Mucosa of descending colon (tissue), 3 donors: ENCODE measurements around the gene TULP4. TPM values are rescaled to one million over a fixed set of nuclear protein-coding genes. Genes with fewer than 3 reads are reported as not detected.
"Not testable (repeated sequence)": the region's sequence is repeated elsewhere in the genome, so short reads cannot be mapped to it uniquely, and the experiment has no call there.

Experiments
- ATAC-seq: fragments of 200-7000 bp; cut with Tn5 transposase; one replicate; pipeline ENCODE4 v1.9.1; 2020; ENCODE audit warnings: mild to moderate bottlenecking, moderate library complexity
- DNase-seq, 3 donors: peaks; one replicate each; pipeline ENCODE4 v3.0.0-alpha.2; 2020
- H3K36me3 ChIP-seq: fragments of 200-600 bp; one replicate; pipeline ENCODE4 v1.8.0; 2021; ENCODE audit warnings: low read depth, mild to moderate bottlenecking
- H3K4me1 ChIP-seq: fragments of 200-600 bp; one replicate; pipeline ENCODE4 v1.8.0; 2021; ENCODE audit warnings: low read depth, mild to moderate bottlenecking
- H3K4me3 ChIP-seq: fragments of 200-600 bp; one replicate; pipeline ENCODE4 v1.8.0; 2021; ENCODE audit warnings: mild to moderate bottlenecking
- H3K9me3 ChIP-seq: fragments of 200-600 bp; one replicate; pipeline ENCODE4 v1.8.0; 2021; ENCODE audit warnings: mild to moderate bottlenecking
- intact Hi-C, 2 donors: fragments of 100-400 bp; cut with DNase I in 1 of 2; cut with micrococcal nuclease in 1 of 2; formaldehyde crosslinking; loops; one replicate each; pipeline versions ENCODE4 v1.11.0 to v1.11.1; 2022; cut with DNase I, micrococcal nuclease
- total RNA-seq, 3 donors: library from RNA; stranded (reverse); fragmentation: NEBNext Ultra II Directional in 2 of 3; extraction: Animal tissue kit (Norgen Biotek cat#: 25700) in 2 of 3; gene quantifications; one replicate each; pipeline versions ENCODE4 v1.2.1 to v1.2.4, GENCODE V29; 2021 to 2023
- TF ChIP-seq, protein P1 (sequence below): fragments of 200-600 bp; IDR thresholded peaks from one replicate; pipeline ENCODE4 v1.8.0; 2022; ENCODE audit warnings: antibody characterized with exemption, mild to moderate bottlenecking
- donor health status: DM: no; HTN: no; CAD: no; lungs with moderate emphysema.
- donor health status: DM: no; HTN: no; CAD: no.
- donor health status: DM: no; HTN: yes; CAD: no.

The TULP4 gene
- total RNA-seq, 3 donors from 2014 or later: 70.4 to 122 (median 83.6) TPM

DNA sequence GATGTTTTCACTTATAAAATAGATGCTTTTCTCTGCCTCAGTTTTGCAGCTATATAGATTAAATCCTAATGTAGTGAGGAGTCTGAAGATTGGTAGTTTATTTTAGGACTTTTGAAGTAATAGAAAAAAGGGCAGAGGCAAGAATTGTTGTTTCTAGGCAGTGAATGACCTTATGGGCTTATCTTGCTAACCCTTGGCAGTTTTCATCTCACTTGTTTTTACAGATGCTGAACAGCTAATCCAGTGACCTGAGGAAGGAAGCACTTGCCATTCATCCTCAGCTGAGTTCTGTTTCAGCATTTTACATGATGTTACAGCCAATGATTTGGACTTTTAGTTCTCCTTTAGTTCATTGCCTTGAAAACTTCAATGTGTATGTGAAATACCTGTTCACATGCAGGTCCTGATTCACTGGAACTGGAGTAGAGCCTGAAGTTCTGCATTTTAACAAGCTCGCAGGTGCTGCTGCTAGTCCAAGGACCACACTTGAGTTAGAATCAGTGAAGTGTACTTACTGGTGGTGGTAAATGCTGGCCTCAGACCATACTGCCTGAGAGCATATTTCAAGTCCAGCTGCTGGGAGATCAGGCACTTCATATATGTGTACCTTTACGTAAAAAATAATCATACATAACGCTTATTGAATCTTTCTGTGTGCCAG, 86.9 kb downstream of the TULP4 start:
- DNase-seq (no peak), ATAC-seq (no peak)
- Histone ChIP-seq H3K4me1 (no peaks in the 10 kb centered on the region), H3K4me3 (no peak overlapping the region), H3K9me3 (no peaks in the 10 kb centered on the region), H3K36me3 (no peaks in the 10 kb centered on the region)
- intact Hi-C loops: no loop called here
- TF ChIP-seq, protein P1, sequence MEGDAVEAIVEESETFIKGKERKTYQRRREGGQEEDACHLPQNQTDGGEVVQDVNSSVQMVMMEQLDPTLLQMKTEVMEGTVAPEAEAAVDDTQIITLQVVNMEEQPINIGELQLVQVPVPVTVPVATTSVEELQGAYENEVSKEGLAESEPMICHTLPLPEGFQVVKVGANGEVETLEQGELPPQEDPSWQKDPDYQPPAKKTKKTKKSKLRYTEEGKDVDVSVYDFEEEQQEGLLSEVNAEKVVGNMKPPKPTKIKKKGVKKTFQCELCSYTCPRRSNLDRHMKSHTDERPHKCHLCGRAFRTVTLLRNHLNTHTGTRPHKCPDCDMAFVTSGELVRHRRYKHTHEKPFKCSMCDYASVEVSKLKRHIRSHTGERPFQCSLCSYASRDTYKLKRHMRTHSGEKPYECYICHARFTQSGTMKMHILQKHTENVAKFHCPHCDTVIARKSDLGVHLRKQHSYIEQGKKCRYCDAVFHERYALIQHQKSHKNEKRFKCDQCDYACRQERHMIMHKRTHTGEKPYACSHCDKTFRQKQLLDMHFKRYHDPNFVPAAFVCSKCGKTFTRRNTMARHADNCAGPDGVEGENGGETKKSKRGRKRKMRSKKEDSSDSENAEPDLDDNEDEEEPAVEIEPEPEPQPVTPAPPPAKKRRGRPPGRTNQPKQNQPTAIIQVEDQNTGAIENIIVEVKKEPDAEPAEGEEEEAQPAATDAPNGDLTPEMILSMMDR: no peak

DNA sequence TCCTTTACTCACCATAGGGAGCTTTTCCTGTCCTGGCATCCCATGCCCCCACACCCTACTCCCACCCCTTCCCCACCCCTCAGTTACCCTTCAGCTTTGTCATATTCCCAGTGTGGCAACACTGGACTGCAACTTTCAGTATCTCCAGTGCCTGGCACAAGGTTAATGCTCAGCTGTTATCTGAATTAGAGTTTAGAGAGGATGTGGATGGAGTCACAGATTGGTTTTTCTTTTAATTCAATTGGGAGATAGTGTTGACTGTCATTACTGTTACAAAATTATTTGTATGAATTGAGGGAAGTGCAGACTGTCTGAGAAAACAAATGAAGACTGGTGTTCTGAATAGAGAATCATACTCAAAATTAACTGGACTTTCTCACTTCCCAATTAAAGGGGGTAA, 89.9 kb downstream of the TULP4 start:
- no peaks in the 10 kb centered on the region for H3K36me3 ChIP-seq
- TF ChIP-seq, protein P1: no peak
- intact Hi-C loops: no loop called here
- no peaks in the 10 kb centered on the region for H3K4me1 ChIP-seq
- no peaks in the 10 kb centered on the region for H3K9me3 ChIP-seq
- ATAC-seq (no peak), DNase-seq (no peak)
- no peak overlapping the region for H3K4me3 ChIP-seq

DNA sequence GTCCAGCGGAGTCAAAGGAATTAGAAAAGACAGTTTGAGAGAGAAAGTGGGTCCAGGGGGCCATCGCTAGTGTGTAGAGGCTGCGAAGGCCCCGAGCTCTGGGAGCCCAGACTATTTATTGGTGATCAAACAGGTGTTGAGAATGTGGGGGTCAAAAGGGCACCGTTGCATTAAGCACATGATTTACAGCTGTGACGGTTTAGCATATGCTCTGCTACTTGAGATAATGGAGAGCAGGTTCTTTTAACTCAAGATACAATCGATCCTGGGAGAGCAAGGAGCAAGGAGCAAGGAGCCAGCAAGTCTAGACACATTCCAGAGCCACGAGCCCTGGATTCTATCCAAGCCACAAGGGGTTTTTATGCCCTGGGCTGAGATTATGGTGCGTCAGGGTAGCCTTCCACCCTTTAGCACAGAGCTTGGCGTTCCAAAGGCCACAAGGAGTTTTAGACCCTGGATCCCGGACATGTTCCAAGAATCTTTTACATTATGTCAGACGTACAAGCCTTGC, 93.1 kb downstream of the TULP4 start:
- H3K9me3 ChIP-seq, H3K36me3 ChIP-seq, H3K4me1 ChIP-seq, ATAC-seq, intact Hi-C loops, H3K4me3 ChIP-seq, DNase-seq: not testable (repeated sequence)

DNA sequence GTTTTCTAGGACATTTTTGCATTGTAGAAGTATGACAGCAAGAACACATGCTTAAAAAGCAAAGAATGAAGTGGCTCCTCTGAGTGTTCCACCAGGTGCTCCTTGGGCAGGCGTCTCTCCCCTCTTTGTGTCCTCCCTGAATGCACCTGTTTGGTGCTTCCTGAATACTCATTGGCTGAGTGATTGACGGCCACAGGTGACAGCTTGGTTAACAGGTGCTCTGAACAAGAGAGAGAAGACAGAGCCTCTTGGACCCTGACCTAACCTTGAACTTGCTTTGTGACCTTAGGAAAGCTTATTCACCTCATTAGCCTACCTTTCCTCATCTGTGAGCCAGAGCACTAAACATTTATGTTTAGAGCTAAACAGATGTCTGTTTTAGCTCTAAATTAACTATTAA, 93.7 kb downstream of the TULP4 start:
- no peak for DNase-seq

DNA sequence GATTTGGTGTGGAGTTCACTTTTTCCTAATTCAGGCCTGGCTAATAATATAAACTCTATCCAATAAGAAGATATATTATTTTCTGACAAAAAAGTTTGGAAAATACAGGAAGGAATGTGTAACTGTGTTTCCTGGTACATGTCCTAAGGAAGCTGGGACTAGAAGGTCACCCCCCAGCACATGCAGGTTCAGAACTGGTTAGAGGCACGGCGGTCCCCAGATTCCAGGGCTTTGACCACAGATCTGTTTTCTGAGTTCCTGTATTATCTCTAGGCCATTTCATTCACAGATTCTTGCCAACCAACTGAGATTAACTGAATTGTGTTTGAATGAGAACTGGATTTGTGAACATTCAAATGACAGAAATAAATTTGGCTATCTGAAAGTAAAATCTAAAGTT, 94.5 kb downstream of the TULP4 start:
- TF ChIP-seq, protein P1: no peak
- Histone ChIP-seq H3K4me1 (no peaks in the 10 kb centered on the region), H3K9me3 (no peaks in the 10 kb centered on the region), H3K36me3 (no peaks in the 10 kb centered on the region), H3K4me3 (no peak overlapping the region)
- intact Hi-C loops: no loop called here
- ATAC-seq: no peak
- no peak for DNase-seq

More for the DNA sequence above, 93.7 kb downstream of the TULP4 start:
- no peaks in the 10 kb centered on the region for H3K36me3 ChIP-seq
- ATAC-seq: no peak
- intact Hi-C loops: no loop called here
- H3K4me3 ChIP-seq: no peak overlapping the region
- TF ChIP-seq, protein P1: no peak
- H3K9me3 ChIP-seq: no peaks in the 10 kb centered on the region
- H3K4me1 ChIP-seq: no peaks in the 10 kb centered on the region

DNA sequence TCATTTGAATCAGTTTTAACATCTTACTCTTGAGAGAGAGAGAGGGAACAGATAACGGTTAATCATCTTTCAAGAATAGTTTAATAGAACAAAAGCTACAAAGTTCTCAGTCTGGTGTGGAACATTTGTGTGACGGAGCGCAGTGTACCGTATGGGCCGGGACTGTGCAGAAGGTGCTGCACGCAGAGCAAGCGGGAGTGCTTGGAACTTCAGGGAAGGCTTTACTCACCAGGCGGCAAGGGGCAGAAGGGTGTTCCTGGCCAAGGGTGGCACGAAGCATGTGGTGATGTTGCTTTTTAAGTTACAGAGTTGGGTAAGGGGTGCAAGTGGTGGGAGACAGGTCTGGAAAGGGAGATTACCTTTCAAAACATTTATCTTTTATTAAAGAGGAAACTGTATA, 95.7 kb downstream of the TULP4 start:
- intact Hi-C loops: no loop called here
- no peaks in the 10 kb centered on the region for H3K4me1 ChIP-seq
- TF ChIP-seq, protein P1: no peak
- ATAC-seq: no peak
- no peaks in the 10 kb centered on the region for H3K36me3 ChIP-seq
- no peaks in the 10 kb centered on the region for H3K9me3 ChIP-seq
- no peak for DNase-seq
- no peak overlapping the region for H3K4me3 ChIP-seq
